ENCODE results near the gene CTNNA2.

DNA sequence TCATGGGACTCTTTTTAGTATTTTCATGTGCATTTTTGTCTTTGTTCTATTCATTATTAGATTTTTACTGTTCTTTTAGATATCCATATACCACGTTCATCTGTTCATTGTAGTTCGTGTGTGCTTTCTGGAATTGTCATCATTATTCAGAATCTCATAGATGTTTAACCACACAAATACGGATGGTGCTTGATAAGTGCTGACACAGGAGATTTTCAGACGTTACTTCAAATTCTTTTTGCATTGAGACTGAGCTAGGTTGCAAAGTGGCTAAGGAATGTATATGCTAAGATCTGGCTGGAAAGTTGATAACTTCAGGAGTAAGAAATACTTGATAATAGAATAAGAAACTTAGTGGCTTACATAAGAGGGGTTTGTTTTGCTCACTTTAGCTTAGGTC, 153.6 kb downstream of the CTNNA2 start:
- TF ChIP-seq, protein P1, sequence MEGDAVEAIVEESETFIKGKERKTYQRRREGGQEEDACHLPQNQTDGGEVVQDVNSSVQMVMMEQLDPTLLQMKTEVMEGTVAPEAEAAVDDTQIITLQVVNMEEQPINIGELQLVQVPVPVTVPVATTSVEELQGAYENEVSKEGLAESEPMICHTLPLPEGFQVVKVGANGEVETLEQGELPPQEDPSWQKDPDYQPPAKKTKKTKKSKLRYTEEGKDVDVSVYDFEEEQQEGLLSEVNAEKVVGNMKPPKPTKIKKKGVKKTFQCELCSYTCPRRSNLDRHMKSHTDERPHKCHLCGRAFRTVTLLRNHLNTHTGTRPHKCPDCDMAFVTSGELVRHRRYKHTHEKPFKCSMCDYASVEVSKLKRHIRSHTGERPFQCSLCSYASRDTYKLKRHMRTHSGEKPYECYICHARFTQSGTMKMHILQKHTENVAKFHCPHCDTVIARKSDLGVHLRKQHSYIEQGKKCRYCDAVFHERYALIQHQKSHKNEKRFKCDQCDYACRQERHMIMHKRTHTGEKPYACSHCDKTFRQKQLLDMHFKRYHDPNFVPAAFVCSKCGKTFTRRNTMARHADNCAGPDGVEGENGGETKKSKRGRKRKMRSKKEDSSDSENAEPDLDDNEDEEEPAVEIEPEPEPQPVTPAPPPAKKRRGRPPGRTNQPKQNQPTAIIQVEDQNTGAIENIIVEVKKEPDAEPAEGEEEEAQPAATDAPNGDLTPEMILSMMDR (IDR thresholded peaks at IDR 0.05), result no peak
- TF ChIP-seq POLR2AphosphoS5 (IDR thresholded peaks at IDR 0.05; ENCODE audit: low read depth, low read length), result no peak
- TF ChIP-seq, protein P2, sequence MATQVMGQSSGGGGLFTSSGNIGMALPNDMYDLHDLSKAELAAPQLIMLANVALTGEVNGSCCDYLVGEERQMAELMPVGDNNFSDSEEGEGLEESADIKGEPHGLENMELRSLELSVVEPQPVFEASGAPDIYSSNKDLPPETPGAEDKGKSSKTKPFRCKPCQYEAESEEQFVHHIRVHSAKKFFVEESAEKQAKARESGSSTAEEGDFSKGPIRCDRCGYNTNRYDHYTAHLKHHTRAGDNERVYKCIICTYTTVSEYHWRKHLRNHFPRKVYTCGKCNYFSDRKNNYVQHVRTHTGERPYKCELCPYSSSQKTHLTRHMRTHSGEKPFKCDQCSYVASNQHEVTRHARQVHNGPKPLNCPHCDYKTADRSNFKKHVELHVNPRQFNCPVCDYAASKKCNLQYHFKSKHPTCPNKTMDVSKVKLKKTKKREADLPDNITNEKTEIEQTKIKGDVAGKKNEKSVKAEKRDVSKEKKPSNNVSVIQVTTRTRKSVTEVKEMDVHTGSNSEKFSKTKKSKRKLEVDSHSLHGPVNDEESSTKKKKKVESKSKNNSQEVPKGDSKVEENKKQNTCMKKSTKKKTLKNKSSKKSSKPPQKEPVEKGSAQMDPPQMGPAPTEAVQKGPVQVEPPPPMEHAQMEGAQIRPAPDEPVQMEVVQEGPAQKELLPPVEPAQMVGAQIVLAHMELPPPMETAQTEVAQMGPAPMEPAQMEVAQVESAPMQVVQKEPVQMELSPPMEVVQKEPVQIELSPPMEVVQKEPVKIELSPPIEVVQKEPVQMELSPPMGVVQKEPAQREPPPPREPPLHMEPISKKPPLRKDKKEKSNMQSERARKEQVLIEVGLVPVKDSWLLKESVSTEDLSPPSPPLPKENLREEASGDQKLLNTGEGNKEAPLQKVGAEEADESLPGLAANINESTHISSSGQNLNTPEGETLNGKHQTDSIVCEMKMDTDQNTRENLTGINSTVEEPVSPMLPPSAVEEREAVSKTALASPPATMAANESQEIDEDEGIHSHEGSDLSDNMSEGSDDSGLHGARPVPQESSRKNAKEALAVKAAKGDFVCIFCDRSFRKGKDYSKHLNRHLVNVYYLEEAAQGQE (IDR thresholded peaks at IDR 0.05; ENCODE audit: insufficient read depth in 1 of 2, low read depth in 2 of 2, low read length in 1 of 2), result no peak

Measured in Panc1 (cell line).